ENCODE data around the gene QDPR.

DNA sequence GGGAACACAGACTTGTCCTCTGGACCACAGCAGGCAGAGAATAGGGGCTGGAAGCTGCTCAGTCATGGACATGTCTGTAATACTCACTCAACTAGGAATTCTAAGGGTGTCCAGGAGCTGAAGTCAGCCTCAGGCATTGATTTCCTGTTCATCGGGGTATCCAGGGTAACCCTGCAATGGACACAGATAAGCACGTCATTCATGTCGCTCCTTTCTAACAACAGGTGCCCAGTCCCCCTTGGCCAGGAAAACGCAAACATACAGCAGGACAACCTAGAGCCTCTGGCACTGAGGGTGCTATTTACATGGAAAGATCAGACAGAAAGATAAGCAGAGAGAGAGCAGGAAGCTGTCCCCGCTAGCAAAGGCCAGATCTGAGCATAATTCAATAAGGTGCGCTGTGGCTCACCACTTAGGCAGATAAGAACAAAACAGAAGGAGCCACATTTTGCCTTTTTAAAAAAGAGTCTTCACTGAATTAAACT is 21.3 kb downstream of the QDPR start:
- no peak for TF ChIP-seq SRF (CRISPR knock-in tag; IDR thresholded peaks at IDR 0.05)
- TF ChIP-seq, protein P1, sequence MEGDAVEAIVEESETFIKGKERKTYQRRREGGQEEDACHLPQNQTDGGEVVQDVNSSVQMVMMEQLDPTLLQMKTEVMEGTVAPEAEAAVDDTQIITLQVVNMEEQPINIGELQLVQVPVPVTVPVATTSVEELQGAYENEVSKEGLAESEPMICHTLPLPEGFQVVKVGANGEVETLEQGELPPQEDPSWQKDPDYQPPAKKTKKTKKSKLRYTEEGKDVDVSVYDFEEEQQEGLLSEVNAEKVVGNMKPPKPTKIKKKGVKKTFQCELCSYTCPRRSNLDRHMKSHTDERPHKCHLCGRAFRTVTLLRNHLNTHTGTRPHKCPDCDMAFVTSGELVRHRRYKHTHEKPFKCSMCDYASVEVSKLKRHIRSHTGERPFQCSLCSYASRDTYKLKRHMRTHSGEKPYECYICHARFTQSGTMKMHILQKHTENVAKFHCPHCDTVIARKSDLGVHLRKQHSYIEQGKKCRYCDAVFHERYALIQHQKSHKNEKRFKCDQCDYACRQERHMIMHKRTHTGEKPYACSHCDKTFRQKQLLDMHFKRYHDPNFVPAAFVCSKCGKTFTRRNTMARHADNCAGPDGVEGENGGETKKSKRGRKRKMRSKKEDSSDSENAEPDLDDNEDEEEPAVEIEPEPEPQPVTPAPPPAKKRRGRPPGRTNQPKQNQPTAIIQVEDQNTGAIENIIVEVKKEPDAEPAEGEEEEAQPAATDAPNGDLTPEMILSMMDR (IDR thresholded peaks at IDR 0.05 in 2 of 3, conservative IDR thresholded peaks at IDR 0.05 in 1 of 3; ENCODE audit: insufficient read depth in 2 of 3, low read depth in 1 of 3, low read length in 3 of 3) = no peak
- TF ChIP-seq, protein P2, sequence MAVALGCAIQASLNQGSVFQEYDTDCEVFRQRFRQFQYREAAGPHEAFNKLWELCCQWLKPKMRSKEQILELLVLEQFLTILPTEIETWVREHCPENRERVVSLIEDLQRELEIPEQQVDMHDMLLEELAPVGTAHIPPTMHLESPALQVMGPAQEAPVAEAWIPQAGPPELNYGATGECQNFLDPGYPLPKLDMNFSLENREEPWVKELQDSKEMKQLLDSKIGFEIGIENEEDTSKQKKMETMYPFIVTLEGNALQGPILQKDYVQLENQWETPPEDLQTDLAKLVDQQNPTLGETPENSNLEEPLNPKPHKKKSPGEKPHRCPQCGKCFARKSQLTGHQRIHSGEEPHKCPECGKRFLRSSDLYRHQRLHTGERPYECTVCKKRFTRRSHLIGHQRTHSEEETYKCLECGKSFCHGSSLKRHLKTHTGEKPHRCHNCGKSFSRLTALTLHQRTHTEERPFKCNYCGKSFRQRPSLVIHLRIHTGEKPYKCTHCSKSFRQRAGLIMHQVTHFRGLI (CRISPR knock-in tag; IDR thresholded peaks at IDR 0.05) = no peak
- TF ChIP-seq DACH1 (IDR thresholded peaks at IDR 0.05; ENCODE audit: partially characterized antibody) = no peak
- TF ChIP-seq ZNF696 (CRISPR knock-in tag; conservative IDR thresholded peaks at IDR 0.05) = no peak
- TF ChIP-seq, protein P3, sequence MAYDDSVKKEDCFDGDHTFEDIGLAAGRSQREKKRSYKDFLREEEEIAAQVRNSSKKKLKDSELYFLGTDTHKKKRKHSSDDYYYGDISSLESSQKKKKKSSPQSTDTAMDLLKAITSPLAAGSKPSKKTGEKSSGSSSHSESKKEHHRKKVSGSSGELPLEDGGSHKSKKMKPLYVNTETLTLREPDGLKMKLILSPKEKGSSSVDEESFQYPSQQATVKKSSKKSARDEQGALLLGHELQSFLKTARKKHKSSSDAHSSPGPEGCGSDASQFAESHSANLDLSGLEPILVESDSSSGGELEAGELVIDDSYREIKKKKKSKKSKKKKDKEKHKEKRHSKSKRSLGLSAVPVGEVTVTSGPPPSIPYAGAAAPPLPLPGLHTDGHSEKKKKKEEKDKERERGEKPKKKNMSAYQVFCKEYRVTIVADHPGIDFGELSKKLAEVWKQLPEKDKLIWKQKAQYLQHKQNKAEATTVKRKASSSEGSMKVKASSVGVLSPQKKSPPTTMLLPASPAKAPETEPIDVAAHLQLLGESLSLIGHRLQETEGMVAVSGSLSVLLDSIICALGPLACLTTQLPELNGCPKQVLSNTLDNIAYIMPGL (CRISPR knock-in tag; IDR thresholded peaks at IDR 0.05) = no peak
- TF ChIP-seq, protein P4, sequence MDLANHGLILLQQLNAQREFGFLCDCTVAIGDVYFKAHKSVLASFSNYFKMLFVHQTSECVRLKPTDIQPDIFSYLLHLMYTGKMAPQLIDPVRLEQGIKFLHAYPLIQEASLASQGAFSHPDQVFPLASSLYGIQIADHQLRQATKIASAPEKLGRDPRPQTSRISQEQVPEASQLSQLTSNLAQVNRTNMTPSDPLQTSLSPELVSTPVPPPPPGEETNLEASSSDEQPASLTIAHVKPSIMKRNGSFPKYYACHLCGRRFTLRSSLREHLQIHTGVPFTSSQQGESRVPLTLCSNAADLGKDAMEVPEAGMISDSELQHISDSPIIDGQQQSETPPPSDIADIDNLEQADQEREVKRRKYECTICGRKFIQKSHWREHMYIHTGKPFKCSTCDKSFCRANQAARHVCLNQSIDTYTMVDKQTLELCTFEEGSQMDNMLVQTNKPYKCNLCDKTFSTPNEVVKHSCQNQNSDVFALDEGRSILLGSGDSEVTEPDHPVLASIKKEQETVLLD (IDR thresholded peaks at IDR 0.05) = no peak
- TF ChIP-seq ZBTB17 (CRISPR knock-in tag; IDR thresholded peaks at IDR 0.05) = no peak
- no peak for TF ChIP-seq EP300 (IDR thresholded peaks at IDR 0.05; ENCODE audit: low read length)
- TF ChIP-seq, protein P5, sequence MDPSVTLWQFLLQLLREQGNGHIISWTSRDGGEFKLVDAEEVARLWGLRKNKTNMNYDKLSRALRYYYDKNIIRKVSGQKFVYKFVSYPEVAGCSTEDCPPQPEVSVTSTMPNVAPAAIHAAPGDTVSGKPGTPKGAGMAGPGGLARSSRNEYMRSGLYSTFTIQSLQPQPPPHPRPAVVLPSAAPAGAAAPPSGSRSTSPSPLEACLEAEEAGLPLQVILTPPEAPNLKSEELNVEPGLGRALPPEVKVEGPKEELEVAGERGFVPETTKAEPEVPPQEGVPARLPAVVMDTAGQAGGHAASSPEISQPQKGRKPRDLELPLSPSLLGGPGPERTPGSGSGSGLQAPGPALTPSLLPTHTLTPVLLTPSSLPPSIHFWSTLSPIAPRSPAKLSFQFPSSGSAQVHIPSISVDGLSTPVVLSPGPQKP (CRISPR knock-in tag; IDR thresholded peaks at IDR 0.05) = no peak
- TF ChIP-seq NFYB (IDR thresholded peaks at IDR 0.05; ENCODE audit: extremely low read depth, insufficient read length) = no peak
- TF ChIP-seq CBFA2T3 (IDR thresholded peaks at IDR 0.05) = no peak
- TF ChIP-seq, protein P6, sequence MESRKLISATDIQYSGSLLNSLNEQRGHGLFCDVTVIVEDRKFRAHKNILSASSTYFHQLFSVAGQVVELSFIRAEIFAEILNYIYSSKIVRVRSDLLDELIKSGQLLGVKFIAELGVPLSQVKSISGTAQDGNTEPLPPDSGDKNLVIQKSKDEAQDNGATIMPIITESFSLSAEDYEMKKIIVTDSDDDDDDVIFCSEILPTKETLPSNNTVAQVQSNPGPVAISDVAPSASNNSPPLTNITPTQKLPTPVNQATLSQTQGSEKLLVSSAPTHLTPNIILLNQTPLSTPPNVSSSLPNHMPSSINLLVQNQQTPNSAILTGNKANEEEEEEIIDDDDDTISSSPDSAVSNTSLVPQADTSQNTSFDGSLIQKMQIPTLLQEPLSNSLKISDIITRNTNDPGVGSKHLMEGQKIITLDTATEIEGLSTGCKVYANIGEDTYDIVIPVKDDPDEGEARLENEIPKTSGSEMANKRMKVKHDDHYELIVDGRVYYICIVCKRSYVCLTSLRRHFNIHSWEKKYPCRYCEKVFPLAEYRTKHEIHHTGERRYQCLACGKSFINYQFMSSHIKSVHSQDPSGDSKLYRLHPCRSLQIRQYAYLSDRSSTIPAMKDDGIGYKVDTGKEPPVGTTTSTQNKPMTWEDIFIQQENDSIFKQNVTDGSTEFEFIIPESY (CRISPR knock-in tag; IDR thresholded peaks at IDR 0.05) = no peak

Measured in K562 (cell line).